ENCODE data around the gene ITSN1.

Gene ITSN1

GRCh38 chr21:33799378-33800090 lies 157.2 kb downstream of the ITSN1 start:
- Histone ChIP-seq H3K36me3 (ENCODE audit: insufficient read depth, low read length) (peaks cover 4% of the 10 kb centered on the region), H3K9ac (ENCODE audit: low read depth, low read length) (no peak overlapping the region; the same call in 1 of the 2 replicates), H3K9me3 (ENCODE audit: control insufficient read depth, insufficient read depth, low read length) (no peaks in the 10 kb centered on the region), H3K4me1 (ENCODE audit: insufficient read depth, low read length) (peaks cover 13% of the 10 kb centered on the region; the same call in 1 of the 2 replicates)

- no peaks in the 10 kb centered on the region for H3K9me3 ChIP-seq (ENCODE audit: control insufficient read depth, insufficient read depth, low read length)
- peaks cover 4% of the 10 kb centered on the region for H3K36me3 ChIP-seq (ENCODE audit: insufficient read depth, low read length)
- H3K4me1 ChIP-seq (ENCODE audit: insufficient read depth, low read length), result peaks cover 13% of the 10 kb centered on the region; the same call in 1 of the 2 replicates
- H3K9ac ChIP-seq (ENCODE audit: low read depth, low read length), result no peak overlapping the region
These were observed 158.6 kb downstream of the ITSN1 start for GRCh38 chr21:33800753-33801423.

DNA sequence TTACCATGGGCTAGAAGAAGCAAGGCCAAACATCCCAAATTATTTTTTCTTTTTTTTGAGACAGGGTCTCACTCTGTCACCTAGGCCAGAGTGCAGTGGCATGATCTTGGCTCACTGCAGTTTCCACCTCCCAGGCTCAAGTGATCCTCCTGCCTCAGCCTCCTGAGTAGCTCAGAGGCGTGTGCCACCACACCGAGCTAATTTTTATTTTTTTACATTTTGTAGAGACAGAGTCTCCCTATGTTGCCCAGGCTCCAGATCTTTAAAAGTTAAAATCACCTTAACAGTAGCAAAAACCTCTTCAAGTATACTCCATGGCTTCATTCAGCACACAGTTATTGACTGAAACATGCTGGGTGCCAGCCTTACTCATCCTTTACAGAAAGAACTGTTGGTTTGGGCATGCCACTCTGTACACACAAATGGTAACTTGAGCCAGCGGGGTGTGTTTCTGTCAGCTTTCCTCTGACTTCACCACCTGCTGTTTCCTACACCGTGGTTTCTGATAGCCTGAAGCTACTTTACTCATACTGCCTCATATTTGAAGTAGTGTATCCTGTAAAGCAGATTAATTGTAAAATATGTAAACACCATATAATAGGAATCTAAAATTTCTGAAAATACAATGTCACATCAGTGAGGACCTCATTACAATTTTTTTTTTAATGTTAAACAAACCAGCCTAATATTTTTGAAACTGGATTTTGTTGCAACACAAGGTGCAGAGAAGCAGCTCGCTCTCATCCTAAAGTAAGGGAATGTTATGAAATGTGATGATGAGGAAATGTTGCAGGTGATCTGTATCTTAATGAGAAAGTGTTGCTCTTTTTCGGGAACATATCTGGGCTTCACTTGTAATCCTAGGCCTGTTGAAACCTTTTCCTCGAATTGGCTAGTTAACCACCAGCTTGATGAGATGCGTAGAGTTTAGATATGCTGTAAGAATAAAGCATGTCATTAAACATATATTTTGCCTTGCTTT lies 159.4 kb downstream of the ITSN1 start:
- Histone ChIP-seq H3K9ac (ENCODE audit: low read depth, low read length) (no peak overlapping the region), H3K4me1 (ENCODE audit: insufficient read depth, low read length) (peaks cover 13% of the 10 kb centered on the region; the same call in 1 of the 2 replicates), H3K36me3 (ENCODE audit: insufficient read depth, low read length) (peaks cover 4% of the 10 kb centered on the region), H3K9me3 (ENCODE audit: control insufficient read depth, insufficient read depth, low read length) (no peaks in the 10 kb centered on the region)

DNA sequence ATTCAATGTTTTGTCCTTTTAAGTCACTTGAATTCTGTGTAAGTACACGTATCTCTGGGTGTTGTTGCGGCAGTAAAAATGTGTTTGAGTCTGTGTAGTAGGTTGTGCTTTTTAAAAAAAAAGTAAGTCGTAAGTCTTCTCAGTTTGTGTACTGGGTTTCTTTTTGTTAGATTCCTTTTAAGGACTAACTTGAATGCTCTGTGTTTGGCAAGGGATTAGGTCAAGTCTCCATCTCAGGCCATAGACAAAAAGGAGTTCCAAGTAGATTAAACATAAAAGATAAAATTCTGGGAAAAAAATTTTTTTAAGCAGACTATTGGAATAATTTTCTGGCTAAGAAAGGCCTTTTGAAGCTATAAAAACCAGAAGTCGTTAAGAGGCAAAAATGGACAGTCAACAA lies 160.2 kb downstream of the ITSN1 start:
- no peak overlapping the region for H3K9ac ChIP-seq (ENCODE audit: low read depth, low read length)
- peaks cover 4% of the 10 kb centered on the region; the same call in 1 of the 2 replicates for H3K36me3 ChIP-seq (ENCODE audit: insufficient read depth, low read length)
- peaks cover 13% of the 10 kb centered on the region; the same call in 1 of the 2 replicates for H3K4me1 ChIP-seq (ENCODE audit: insufficient read depth, low read length)
- no peaks in the 10 kb centered on the region for H3K9me3 ChIP-seq (ENCODE audit: control insufficient read depth, insufficient read depth, low read length)

- H3K4me1 ChIP-seq (ENCODE audit: insufficient read depth, low read length), result no peaks in the 10 kb centered on the region
- H3K36me3 ChIP-seq (ENCODE audit: insufficient read depth, low read length), result no peaks in the 10 kb centered on the region; the same call in 1 of the 2 replicates
- H3K9ac ChIP-seq (ENCODE audit: low read depth, low read length), result no peak overlapping the region
- H3K9me3 ChIP-seq (ENCODE audit: control insufficient read depth, insufficient read depth, low read length), result no peaks in the 10 kb centered on the region
These were observed 166.5 kb downstream of the ITSN1 start for GRCh38 chr21:33808715-33809367.

GRCh38 chr21:33810766-33811165 lies 168.5 kb downstream of the ITSN1 start:
- no peak overlapping the region for H3K9ac ChIP-seq (ENCODE audit: low read depth, low read length)
- no peaks in the 10 kb centered on the region for H3K9me3 ChIP-seq (ENCODE audit: control insufficient read depth, insufficient read depth, low read length)
- H3K4me1 ChIP-seq (ENCODE audit: insufficient read depth, low read length), result no peaks in the 10 kb centered on the region; the same call in 1 of the 2 replicates

GRCh38 chr21:33811167-33812010 lies 169.1 kb downstream of the ITSN1 start:
- Histone ChIP-seq H3K9me3 (ENCODE audit: control insufficient read depth, insufficient read depth, low read length) (no peaks in the 10 kb centered on the region), H3K4me1 (ENCODE audit: insufficient read depth, low read length) (no peaks in the 10 kb centered on the region; the same call in 1 of the 2 replicates), H3K36me3 (ENCODE audit: insufficient read depth, low read length) (peaks cover 11% of the 10 kb centered on the region), H3K9ac (ENCODE audit: low read depth, low read length) (no peak overlapping the region)

More at GRCh38 chr21:33810766-33811165, 168.5 kb downstream of the ITSN1 start:
- peaks cover 11% of the 10 kb centered on the region for H3K36me3 ChIP-seq (ENCODE audit: insufficient read depth, low read length)

DNA sequence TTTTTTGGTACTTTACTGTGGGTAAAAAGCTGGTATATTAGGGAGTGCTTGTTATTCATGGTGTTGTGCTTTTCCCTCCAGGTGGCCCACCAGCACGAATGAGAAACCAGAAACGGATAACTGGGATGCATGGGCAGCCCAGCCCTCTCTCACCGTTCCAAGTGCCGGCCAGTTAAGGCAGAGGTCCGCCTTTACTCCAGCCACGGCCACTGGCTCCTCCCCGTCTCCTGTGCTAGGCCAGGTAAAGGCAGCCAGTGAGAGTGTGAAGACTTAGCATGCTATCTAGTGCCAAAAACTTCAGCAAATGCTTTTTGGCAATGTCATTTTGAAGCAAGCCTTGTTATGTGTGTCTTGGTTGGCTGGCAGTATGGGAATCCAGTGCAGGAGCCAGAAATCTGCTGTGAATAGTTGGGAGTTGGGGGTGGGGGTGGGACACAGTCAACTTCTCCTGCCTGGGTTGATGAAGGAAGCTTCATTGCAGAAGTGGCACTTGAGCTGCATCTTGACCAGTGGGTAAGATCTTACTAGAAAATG lies 171.6 kb downstream of the ITSN1 start:
- Histone ChIP-seq H3K36me3 (ENCODE audit: insufficient read depth, low read length) (peaks cover 20% of the 10 kb centered on the region), H3K9ac (ENCODE audit: low read depth, low read length) (no peak overlapping the region), H3K9me3 (ENCODE audit: control insufficient read depth, insufficient read depth, low read length) (no peaks in the 10 kb centered on the region), H3K4me1 (ENCODE audit: insufficient read depth, low read length) (peaks cover 3% of the 10 kb centered on the region; the same call in 1 of the 2 replicates)

DNA sequence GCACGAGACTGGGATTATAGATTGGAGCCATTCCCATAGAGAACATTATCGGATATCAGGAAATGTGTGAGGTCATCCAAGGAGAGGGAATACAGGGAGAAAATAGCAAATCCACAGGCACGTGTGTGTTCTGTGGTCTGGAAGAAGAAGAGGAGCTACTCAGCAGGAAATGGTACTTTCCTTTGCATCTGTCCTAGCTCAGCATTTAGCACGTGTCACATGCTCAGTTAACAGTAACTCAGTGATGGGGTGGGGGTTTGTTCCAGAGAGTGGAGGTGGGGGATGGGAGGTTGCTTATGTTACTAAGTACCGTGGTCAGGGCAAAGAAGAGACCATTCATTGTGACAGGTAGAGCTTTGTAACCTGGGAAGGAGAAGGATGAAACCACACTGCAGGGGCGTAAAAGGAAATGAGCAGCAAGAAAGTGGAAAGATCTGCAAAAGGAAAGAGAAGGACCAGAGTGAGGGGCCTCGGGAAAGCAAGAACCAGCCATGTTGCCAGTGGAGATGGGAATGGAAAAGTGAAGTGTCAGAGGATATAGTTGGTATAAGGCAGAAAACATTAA lies 172.9 kb downstream of the ITSN1 start:
- Histone ChIP-seq H3K9me3 (ENCODE audit: control insufficient read depth, insufficient read depth, low read length) (no peaks in the 10 kb centered on the region), H3K36me3 (ENCODE audit: insufficient read depth, low read length) (peaks cover 21% of the 10 kb centered on the region), H3K9ac (ENCODE audit: low read depth, low read length) (no peak overlapping the region), H3K4me1 (ENCODE audit: insufficient read depth, low read length) (peaks cover 3% of the 10 kb centered on the region; the same call in 1 of the 2 replicates)

DNA sequence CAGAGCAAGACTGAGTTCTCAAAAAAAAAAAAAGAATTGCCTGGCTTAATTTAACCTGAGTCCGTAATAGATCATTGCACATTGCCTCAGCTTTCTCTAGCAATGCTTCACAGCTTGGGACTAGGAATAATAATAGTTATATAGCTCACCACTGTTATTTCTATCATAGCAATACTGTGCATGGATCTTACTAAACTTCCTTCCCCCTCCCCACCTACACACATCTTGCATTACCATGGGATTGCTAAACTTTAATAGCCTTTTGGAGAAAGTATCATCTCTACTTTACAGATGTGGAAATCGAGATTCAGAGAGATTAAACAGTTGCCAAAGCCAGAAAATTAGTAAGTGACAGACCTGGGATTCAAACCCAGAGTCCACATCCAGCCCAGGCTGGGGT lies 173.9 kb downstream of the ITSN1 start:
- peaks cover 21% of the 10 kb centered on the region for H3K36me3 ChIP-seq (ENCODE audit: insufficient read depth, low read length)
- H3K9ac ChIP-seq (ENCODE audit: low read depth, low read length), result no peak overlapping the region
- no peaks in the 10 kb centered on the region for H3K9me3 ChIP-seq (ENCODE audit: control insufficient read depth, insufficient read depth, low read length)
- peaks cover 3% of the 10 kb centered on the region; the same call in 1 of the 2 replicates for H3K4me1 ChIP-seq (ENCODE audit: insufficient read depth, low read length)

- H3K36me3 ChIP-seq (ENCODE audit: insufficient read depth, low read length), result peaks cover 21% of the 10 kb centered on the region
- H3K4me1 ChIP-seq (ENCODE audit: insufficient read depth, low read length), result peaks cover 3% of the 10 kb centered on the region; the same call in 1 of the 2 replicates
- H3K9me3 ChIP-seq (ENCODE audit: control insufficient read depth, insufficient read depth, low read length), result no peaks in the 10 kb centered on the region
- no peak overlapping the region for H3K9ac ChIP-seq (ENCODE audit: low read depth, low read length)
These were observed 174.8 kb downstream of the ITSN1 start for GRCh38 chr21:33817138-33817537.

DNA sequence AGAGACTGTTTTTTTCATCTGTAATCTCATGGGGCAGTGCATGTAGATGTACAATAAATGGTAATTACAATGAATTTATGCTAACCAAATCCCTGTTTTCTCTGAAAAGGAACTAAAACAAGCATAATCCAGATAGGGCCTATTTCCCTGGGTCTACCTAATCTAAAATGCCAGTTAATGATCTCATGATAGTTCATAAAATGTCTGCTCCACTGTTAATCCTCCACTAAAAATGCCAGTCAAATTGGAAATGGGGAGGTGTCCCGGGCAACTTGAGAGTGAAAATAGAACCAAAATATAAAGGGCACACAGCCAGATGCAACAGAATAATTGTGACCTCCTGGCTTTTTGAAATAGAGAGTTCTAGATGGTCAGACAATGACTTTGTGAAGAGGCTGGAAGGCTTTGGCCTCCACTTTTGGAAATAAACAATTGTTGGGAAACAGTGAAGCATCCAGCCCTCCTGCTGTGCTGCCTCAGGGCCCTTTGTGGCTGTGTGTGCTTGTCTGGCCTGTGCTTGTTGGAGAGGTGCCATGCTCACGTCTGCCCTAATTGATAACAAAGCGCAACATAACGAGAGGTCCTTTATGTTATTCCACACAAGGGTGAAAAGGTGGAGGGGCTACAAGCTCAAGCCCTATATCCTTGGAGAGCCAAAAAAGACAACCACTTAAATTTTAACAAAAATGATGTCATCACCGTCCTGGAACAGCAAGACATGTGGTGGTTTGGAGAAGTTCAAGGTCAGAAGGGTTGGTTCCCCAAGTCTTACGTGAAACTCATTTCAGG lies 175.6 kb downstream of the ITSN1 start:
- Histone ChIP-seq H3K9ac (ENCODE audit: low read depth, low read length) (no peak overlapping the region), H3K36me3 (ENCODE audit: insufficient read depth, low read length) (peaks cover 21% of the 10 kb centered on the region), H3K4me1 (ENCODE audit: insufficient read depth, low read length) (peaks cover 3% of the 10 kb centered on the region; the same call in 1 of the 2 replicates), H3K9me3 (ENCODE audit: control insufficient read depth, insufficient read depth, low read length) (no peaks in the 10 kb centered on the region)
